ENCODE measurements around the gene NOX4. TPM values are rescaled to one million over a fixed set of nuclear protein-coding genes. Genes with fewer than 3 reads are reported as not detected.
"Not testable (repeated sequence)": the region's sequence is repeated elsewhere in the genome, so short reads cannot be mapped to it uniquely, and the experiment has no call there.

The NOX4 gene
- total and polyA plus RNA-seq, 10 donors, result 0.54 to 3.9 (median 0.97) TPM

DNA sequence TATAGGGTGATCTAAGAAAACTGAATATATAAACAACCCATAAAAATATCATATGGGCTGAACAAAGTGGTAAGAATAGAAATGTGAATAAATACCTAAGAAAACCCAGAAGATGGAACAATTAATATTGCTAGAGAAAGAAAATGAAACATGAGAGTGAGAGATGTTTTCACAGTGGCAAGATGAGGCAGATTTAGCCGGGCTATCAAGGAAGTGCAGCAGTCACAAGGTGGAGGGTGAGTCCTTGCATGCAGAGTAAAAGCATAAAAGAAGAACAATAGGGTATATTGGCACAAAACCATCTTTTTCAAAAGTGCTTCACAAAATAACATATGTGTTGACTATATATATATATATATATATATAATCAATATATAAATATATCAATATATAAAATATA lies 49.6 kb downstream of the NOX4 start:
- no peaks in the 10 kb centered on the region for H3K4me1 ChIP-seq
- DNase-seq, result no peak
- H3K36me3 ChIP-seq, result no peaks in the 10 kb centered on the region
- 57 to 73% (median 64%) methylated on average over 1 of the region's 1 CpG for WGBS, 5 donors
- TF ChIP-seq, protein P1, sequence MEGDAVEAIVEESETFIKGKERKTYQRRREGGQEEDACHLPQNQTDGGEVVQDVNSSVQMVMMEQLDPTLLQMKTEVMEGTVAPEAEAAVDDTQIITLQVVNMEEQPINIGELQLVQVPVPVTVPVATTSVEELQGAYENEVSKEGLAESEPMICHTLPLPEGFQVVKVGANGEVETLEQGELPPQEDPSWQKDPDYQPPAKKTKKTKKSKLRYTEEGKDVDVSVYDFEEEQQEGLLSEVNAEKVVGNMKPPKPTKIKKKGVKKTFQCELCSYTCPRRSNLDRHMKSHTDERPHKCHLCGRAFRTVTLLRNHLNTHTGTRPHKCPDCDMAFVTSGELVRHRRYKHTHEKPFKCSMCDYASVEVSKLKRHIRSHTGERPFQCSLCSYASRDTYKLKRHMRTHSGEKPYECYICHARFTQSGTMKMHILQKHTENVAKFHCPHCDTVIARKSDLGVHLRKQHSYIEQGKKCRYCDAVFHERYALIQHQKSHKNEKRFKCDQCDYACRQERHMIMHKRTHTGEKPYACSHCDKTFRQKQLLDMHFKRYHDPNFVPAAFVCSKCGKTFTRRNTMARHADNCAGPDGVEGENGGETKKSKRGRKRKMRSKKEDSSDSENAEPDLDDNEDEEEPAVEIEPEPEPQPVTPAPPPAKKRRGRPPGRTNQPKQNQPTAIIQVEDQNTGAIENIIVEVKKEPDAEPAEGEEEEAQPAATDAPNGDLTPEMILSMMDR (IDR thresholded peaks at IDR 0.05 in 8 of 11, conservative IDR thresholded peaks at IDR 0.05 in 3 of 11), result no peak
- TF ChIP-seq POLR2A (IDR thresholded peaks at IDR 0.05) (no peak), POLR2AphosphoS5 (IDR thresholded peaks at IDR 0.05) (no peak)
- H3K27me3 ChIP-seq (replicated peaks in 1 of 7), result no peaks in the 10 kb centered on the region
- peaks cover 0 to 6% (median 2%) of the 10 kb centered on the region in 8 donors for H3K9me3 ChIP-seq
- H3K27ac ChIP-seq, result no peak overlapping the region
- intact Hi-C loops (cut with DNase I; ENCODE audit: low total_unique reads), result no loop called here
- H3K4me3 ChIP-seq, result no peak overlapping the region

- no peak overlapping the region for H3K27ac ChIP-seq
- intact Hi-C loops (cut with DNase I; ENCODE audit: low total_unique reads), result no loop called here
- H3K4me1 ChIP-seq, result no peaks in the 10 kb centered on the region
- no peaks in the 10 kb centered on the region for H3K27me3 ChIP-seq (replicated peaks in 1 of 7)
- 86 to 100% (median 94%) methylated on average over 1 of the region's 1 CpG for WGBS, 5 donors
- TF ChIP-seq POLR2AphosphoS5 (IDR thresholded peaks at IDR 0.05) (no peak), POLR2A (IDR thresholded peaks at IDR 0.05) (no peak)
- TF ChIP-seq, protein P1 (IDR thresholded peaks at IDR 0.05 in 8 of 11, conservative IDR thresholded peaks at IDR 0.05 in 3 of 11), result no peak
- no peak overlapping the region for H3K4me3 ChIP-seq
- DNase-seq, result no peak
- no peaks in the 10 kb centered on the region for H3K9me3 ChIP-seq
- no peaks in the 10 kb centered on the region for H3K36me3 ChIP-seq
Measured at GRCh38 chr11:89437317-89437716, 53.9 kb downstream of the NOX4 start.

- WGBS, 5 donors, result 14 to 24% (median 19%) methylated on average over 3 of the region's 3 CpGs
- intact Hi-C loops (cut with DNase I; ENCODE audit: low total_unique reads), result no loop called here
- Histone ChIP-seq H3K4me1 (no peaks in the 10 kb centered on the region), H3K4me3 (no peak overlapping the region), H3K36me3 (no peaks in the 10 kb centered on the region), H3K27ac (no peak overlapping the region), H3K27me3 (replicated peaks in 1 of 7) (no peaks in the 10 kb centered on the region), H3K9me3 (no peaks in the 10 kb centered on the region)
- no peak for DNase-seq
- TF ChIP-seq POLR2A (IDR thresholded peaks at IDR 0.05) (no peak), POLR2AphosphoS5 (IDR thresholded peaks at IDR 0.05) (no peak)
- TF ChIP-seq, protein P1 (IDR thresholded peaks at IDR 0.05 in 8 of 11, conservative IDR thresholded peaks at IDR 0.05 in 3 of 11), result no peak
Measured at GRCh38 chr11:89436071-89436470, 55.1 kb downstream of the NOX4 start.

GRCh38 chr11:89433278-89433677 lies 57.9 kb downstream of the NOX4 start:
- no peak for DNase-seq
- no peak overlapping the region for H3K27ac ChIP-seq
- 65 to 82% (median 79%) methylated on average over 1 of the region's 1 CpG for WGBS, 5 donors
- H3K4me3 ChIP-seq, result no peak overlapping the region
- intact Hi-C loops (cut with DNase I; ENCODE audit: low total_unique reads), result no loop called here
- H3K4me1 ChIP-seq, result no peaks in the 10 kb centered on the region
- TF ChIP-seq POLR2A (IDR thresholded peaks at IDR 0.05) (no peak), POLR2AphosphoS5 (IDR thresholded peaks at IDR 0.05) (no peak)
- TF ChIP-seq, protein P1 (IDR thresholded peaks at IDR 0.05 in 8 of 11, conservative IDR thresholded peaks at IDR 0.05 in 3 of 11), result no peak
- no peaks in the 10 kb centered on the region for H3K9me3 ChIP-seq
- H3K36me3 ChIP-seq, result no peaks in the 10 kb centered on the region
- no peaks in the 10 kb centered on the region for H3K27me3 ChIP-seq (replicated peaks in 1 of 7)

DNA sequence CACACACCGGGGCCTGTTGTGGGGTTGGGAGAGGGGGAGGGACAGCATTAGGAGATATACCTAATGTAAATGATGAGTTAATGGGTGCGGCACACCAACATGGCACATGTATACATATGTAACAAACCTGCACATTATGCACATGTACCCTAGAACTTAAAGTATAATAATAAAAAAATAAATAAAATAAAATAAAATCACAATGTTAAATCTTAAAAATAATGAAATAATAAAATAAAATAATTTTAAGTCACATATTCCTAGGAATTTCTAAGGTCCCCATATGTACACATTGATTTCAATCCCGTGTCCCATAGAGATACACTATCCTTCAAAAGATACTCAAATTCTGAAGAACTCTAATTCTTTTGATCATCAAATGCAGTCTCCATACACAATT lies 59.0 kb downstream of the NOX4 start:
- H3K4me1 ChIP-seq; H3K9me3 ChIP-seq; DNase-seq; H3K27me3 ChIP-seq (replicated peaks in 1 of 7); H3K4me3 ChIP-seq; H3K36me3 ChIP-seq; intact Hi-C loops (cut with DNase I; ENCODE audit: low total_unique reads); H3K27ac ChIP-seq: not testable (repeated sequence)
- WGBS, 5 donors, result 85 to 97% (median 91%) methylated on average over 3 of the region's 3 CpGs

- H3K4me1 ChIP-seq; intact Hi-C loops (cut with DNase I; ENCODE audit: low total_unique reads); H3K4me3 ChIP-seq; H3K36me3 ChIP-seq; H3K27ac ChIP-seq; DNase-seq; H3K9me3 ChIP-seq; H3K27me3 ChIP-seq (replicated peaks in 1 of 7): not testable (repeated sequence)
- WGBS, 5 donors, result 73 to 90% (median 80%) methylated on average over 5 to 7 of the region's 7 CpGs
Measured at GRCh38 chr11:89426501-89426900, 64.7 kb downstream of the NOX4 start.
